GM18526 (cell line): Measurements from ENCODE around the gene KMT5B.

Source experiments
- POLR2A ChIP-seq: IDR thresholded peaks from 3 replicates; pipeline ENCODE4 v1.6.1; 2011; ENCODE audit not compliant: insufficient read length; ENCODE audit errors: extremely low read depth

KMT5B gene

DNA sequence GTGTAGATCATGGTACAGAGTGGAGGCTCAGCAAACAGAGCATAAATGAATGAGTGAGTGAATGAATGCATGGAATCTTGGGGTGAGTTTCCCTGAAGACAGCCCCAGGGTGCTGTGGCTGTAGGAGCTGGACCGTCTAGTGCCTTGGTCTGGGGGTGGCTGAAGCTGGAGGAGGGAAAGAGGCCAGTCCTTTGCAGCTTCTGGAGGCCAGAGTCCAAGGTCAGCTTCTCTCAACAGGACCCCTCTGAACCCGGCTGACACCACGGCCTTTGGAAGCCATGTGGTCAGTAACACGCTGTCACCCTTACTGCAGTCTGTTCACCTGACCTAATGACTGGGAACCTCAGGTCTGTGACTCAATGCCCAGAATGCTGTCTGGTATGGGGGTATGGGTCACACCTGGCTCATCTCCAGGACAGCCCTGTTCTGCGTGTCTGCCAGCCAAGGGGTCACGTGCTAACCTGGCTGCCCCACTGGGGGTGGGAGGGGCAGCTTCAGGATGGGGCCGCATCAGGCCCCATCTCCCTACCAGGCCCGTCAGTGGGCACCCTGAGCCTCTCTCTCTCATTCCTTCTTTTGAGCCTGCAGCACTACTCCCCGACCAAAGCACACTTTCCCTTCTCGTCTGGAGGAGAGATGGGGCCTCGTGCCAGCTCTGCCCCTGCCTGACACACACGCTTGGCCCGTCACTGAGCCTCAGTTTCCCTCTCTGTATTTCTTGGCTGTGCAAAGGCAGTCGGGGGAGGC is 67.8 kb downstream of the KMT5B start:
- no peak for TF ChIP-seq POLR2A

DNA sequence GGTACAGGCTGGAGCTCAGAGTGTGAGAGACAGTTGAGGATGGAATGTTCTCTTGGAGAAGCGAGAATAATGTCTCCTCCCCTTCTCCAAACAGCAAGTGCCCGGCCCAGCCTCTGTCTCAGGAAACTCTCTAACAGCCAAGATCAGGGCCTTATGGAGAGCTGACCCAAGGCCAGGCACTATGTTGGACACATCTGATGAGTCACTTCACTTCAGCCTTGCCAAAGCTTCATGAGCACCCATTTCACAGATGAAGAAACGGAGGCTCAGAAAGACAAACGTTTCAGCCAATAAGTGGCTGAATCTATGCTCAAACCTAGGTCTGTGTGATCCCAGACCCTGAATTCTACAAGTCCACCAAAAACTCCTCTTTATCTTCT is 69.8 kb downstream of the KMT5B start:
- no peak for TF ChIP-seq POLR2A

DNA sequence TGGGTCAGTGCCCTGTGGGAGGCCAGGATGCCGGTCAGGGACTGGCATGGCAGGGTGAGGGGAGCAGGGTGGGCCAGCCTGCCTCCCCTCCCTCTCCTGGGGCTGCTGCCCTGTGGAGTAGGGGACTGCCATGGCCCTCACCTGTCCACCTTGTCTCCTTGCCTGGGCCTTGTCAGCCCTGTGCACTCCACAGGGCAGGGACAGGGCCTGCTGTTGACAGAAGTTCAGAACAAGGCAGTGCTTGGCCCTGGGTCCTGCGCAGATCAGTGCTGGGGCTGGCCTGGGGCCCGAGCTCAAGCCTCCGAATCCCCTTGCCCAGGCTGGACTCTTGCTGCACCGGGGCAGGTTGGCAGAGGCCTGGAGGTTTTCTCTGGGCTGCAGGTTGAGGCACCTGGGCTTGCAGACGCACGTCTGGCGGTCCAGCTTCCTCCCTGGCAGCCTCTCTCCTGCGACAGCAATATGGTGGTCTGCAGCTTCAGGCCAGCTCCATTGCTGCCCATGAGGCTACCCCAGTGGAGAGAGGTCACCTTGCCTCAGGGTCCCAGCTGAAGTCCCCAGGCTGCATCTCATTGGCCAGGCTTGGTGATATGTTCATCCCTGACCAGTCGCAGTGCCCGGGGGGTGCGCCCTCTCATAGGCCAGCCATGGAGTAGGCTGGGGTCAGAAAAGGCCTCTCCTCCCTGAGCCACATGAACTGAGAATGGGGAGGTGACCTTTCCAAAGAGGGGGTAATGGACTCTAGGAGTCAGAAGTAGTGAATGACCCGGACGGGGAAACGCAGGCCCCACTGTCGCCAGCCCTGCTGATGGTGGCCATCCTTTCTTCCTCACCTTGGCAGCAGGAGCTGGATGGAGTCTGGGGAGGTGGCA is 70.4 kb downstream of the KMT5B start:
- no peak for TF ChIP-seq POLR2A

DNA sequence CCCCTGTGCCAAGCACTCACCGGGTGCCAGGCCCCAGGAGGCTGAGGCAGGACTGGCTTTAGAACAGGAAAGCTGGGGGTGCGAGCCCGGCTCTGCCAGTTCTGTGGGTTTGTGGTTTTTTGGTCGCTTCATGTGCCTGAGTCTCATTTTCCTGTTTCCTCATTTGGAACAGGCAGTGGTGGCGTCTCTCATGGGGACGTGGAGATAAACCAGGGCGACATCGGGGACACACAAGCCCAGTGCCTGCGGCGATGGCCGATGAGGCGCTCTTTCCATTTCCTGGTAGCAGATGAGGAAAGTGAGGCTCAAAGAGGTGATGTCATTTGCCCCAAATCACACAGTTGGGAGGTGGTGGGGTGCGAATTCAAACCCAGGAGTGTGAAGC is 71.1 kb downstream of the KMT5B start:
- TF ChIP-seq POLR2A: no peak

DNA sequence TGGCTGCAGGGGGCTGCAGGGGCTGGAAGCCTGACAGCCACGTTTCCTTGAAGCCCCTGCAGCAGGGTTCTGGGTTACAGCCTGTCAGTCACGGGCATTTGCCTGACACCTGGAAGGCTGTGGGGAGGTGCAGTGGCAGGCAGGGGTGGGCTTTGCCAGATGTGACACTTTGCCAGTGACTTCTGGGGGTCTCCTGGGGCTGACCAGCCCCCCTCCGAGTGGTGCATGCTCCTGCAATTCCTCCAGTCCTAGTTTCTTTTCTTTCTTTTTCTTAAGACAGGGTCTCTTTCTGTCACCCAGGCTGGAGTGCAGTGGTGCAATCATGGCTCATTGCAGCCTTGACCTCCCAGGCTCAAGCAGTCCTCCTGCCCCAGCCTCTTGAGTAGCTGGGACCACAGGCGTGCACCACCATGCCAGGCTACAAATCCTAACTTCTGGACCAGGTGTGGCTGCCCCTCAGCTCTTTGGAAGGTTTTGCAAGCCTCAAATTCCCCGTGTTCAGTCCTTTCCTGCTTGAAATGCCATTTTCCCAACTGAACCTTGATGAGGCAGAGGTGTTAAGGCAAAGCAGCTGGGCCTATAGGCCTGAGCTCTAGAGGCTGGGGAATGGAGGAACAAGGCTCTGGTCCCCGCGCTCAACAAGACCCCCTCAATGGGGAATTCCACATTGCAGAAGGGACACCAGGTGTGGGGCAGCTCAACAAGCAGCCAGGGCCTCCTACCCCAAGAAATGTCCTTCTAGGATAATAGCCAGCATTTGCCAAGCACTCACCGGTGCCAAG is 71.7 kb downstream of the KMT5B start:
- TF ChIP-seq POLR2A: no peak

DNA sequence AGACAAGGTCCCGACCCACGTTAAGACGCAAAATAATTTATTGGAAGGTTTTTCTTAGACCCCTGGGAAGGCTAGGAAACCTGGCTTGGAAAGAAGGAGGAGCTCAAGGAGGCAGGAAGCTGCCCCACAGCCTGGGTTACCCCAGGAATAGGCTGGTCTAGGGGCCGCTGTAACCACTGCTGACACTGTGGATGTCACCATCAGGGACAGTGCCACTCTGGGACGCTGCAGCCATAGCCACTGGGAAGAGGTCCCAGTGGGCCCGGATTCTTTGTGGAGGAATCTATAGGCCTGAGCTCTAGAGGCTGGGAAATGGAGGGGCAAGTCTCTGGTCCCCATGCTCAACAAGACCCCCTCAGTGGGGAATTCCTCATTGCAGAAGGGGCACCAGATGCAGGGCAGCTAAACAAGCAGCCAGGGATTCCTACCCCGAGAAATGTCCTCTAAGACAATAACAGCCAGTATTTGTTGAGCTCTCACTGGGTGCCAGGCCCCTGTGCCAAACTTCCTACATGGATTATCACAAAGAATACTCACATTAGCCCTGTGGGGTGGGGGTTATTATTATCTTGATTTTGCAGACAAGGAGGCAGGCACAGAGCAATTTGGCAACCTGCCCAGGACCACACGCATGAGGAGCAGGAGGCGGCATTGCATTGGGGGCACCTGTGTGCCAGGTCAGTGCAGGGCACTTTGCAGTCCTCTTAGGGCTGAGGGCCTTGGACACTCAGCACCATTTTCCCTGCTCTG is 72.4 kb downstream of the KMT5B start:
- TF ChIP-seq POLR2A: no peak

DNA sequence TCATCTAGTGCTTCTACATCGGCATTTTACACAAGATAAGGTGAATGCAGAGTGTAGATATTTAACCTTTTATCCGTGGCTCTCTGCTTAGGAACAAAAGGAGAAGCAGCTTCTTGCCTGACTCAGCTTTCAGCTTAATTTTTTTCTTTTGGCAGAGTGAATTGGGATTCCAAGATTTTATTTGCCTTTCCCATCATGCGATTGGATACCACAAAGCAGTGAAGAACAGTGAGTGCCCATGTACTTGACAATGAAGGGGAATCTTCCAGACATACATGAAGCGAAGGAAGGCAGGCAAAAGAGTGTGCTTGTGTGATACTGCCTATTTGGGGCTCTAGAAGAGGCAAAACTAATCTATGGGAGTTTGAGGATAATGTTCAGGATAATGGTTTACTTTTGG is 74.9 kb downstream of the KMT5B start:
- TF ChIP-seq POLR2A: no peak

DNA sequence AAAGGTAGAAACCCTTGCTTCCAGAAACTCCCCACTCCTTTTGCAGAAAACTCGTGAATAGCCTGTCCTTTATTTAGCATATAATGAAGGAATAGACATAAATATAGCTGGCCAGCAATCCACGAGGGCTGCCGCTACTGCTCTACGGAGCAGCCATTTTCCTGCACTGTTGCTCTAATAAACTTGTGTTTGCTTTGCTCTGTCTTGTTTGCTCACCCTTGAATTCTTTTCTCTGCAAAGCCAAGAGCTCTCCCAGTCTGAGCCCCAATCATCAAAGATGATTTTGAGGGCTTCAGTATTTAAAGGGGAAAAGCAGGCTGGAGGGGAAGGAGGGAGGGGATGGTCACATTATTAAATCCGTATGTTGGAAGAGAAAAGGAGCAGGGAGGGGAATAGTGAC is 75.3 kb downstream of the KMT5B start:
- TF ChIP-seq POLR2A: no peak

DNA sequence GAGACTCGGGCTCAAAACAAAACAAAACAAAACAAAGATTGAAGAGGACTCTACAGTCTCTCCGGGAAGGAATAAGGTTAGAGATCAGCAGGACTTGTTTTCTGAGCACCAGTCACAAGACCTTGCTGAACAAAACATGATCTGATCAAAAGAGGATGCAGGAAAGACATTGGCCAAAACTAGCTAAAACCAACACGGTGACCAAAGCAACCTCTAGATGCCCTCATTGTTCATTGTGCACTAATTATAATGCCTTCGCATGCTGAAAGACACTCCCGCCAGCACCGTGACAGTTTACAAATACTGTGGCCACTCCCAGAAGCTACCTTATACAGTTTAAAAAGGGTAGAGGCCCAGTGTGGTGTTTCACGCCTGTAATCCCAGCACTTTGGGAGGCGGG is 76.2 kb downstream of the KMT5B start:
- no peak for TF ChIP-seq POLR2A

DNA sequence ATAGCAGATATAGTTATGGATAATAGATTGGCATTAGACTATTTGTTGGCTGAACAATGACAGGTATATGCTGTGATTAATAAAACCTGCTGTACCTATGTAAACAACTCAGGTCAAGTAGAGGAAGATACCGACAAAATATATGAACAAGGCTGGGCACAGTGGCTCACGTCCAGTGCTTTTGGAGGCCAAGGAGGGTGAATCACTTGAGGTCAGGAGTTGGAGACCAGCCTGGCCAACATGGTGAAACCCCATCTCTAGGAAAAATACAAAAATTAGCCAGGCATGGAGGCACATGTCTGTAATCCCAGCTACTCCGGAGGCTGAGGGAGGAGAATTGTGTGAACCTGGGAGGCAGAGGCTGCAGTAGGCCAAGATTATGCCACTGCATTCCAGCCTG is 77.9 kb downstream of the KMT5B start:
- no peak for TF ChIP-seq POLR2A

DNA sequence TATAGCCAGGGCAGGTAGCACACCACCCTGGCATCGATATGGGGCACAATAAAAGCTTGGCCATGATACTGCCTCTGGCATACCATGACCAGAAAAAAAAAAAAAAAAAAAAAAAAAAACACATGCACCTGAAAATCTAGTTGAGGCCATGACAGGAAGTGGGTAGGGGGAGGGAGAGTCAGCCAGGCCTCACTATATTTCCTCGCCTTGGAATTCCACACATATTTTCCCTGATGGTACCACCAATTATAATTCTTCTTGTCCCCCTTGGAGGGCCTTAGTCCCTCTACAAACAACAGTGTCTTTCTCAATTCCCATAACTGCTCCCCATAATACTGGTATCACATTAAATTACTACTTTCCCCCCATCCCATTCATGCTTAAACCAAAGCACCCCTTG is 79.3 kb downstream of the KMT5B start:
- no peak for TF ChIP-seq POLR2A

DNA sequence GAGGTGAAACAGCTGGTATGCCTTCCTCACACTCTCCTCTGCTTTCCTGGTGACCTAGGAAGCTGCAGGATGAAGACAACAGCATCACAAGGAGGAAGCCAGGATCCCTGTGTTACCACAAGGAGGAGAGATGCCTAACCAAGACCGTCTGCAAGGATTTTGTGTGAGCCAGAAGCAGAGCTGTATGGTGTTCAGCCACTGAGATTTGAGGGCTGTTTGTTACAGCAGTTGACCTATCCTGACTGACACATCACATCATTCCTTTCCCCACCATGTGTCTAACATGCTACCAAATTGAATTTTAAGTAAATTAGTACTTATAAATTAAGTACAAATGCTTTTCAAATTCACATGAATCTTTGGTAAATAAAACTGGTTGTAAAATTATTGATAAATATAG is 83.0 kb downstream of the KMT5B start:
- TF ChIP-seq POLR2A: no peak

DNA sequence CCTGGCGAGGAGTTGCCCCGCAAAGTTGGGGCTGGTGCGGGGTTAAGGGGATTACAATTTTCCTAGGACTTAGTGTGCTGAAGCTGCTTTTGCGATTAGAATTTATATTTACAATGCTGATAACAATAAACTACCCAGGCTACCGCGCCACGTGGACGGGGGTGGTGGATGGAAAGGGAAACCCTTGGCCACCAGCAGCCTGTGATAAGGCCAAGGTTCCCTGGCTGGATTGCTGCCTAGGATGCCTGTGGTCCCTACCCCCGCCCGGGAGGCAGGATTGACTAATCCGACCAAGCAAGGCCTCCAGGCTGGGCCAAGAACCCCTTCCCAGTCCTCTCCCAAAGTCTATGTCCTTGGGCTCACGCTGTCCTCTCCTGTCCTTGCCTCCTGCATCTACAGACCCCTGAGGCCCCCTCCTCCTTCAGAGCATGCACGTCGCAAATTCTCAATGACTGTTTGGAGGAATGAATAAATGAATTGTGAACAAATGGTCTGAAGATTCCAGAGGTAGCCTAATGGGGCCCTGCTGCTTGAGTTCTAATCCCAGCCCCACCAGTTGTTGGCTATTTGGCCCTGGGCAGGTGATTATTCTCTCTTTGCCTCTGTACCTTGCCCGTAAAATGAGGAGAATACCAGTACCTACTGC is 84.3 kb downstream of the KMT5B start:
- TF ChIP-seq POLR2A: no peak

DNA sequence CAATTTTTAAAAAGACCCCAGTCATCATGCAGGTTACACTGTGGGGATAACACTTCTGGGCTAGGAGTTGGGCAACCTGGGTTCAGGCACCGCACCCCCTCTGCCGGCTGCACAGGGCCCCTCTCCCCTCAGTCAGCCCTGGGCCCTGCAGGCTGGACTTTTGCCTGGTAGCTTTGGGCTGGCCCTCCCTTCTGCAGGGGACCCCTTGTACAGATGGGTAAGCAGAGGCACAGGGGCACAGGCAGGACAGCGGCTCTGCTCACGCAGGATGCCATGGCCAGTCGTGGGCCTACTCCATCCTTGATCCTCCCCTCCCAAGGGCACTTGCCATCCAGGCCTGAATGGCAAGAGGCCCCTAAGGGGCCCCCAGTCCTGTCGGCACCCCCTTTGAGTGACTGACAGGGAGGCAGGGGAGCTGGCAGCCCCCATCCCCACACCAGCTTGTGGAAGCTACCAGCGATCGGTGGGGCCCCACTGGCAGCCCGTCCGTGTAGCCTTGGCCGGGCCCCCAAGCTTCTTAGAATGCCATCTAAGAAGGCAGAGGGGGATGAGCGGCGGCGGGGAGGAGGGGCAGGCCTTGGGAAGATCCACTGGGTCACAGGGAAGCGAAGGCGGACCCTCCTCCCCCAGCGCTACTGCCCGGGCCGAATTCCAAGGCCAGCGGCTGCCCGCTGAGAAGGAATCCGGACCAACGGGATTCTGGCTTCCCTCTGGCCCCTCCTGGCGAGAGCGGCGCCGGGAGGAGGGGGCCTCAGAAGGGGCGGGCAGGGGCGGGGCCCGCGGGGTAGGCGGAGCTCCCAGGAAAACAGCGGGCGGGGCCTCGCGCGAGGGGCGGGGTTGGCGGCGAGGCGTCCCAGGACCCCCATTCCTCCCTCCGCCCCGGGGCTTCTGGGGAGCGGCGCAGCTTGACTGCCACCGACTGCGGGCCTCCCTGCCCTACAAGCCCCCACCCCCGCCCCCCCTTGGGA is 85.1 kb downstream of the KMT5B start:
- no peak for TF ChIP-seq POLR2A

DNA sequence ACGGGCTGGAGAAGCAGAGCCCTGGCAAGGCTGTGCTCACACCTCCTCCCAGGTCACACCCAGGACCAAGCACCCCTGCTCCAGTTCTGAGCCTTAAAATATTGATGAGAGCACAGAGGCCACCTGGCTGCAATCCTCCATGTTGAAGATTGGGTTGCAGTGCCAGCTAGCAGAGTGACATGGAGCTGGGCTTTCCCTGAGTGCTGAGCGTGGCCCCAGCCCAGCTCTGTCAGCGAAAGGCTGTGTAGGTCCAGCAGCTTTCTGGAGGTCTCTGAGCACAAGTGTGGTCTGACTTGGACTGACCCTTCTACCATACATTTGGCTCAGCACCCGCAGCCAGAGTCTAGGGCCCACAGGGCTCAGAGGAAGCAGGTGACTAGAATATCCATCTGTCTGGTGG is 87.9 kb downstream of the KMT5B start:
- no peak for TF ChIP-seq POLR2A
